CD14-positive monocyte (primary cell): ENCODE results near the gene MRGPRG. TPM values are rescaled to one million over a fixed set of nuclear protein-coding genes. Genes with fewer than 3 reads are reported as not detected.

Experiments used
- DNase-seq, 3 donors: peaks; one replicate each; pipeline ENCODE4 v3.0.0-alpha.2; 2011 to 2022
- H2AFZ ChIP-seq: 2 replicates; pipeline ENCODE4 v1.6.0; 2012; ENCODE audit warnings: mild to moderate bottlenecking, low read depth, low read length, inconsistent platforms; ENCODE audit not compliant: insufficient read depth, poor library complexity, severe bottlenecking
- H3K27ac ChIP-seq, 2 donors: 1 replicate in 1 of 2; 2 replicates in 1 of 2; pipeline ENCODE4 v1.5.1; 2012 to 2013; ENCODE audit warnings: low read length in 2 of 2, control low read depth in 1 of 2, inconsistent platforms in 1 of 2, low read depth in 1 of 2, mild to moderate bottlenecking in 1 of 2
- H3K27me3 ChIP-seq, 2 donors: one replicate each; pipeline versions ENCODE4 v1.6.0 to v1.6.1; 2011 to 2013; ENCODE audit warnings: low read length in 2 of 2; ENCODE audit not compliant: control insufficient read depth in 2 of 2, insufficient read depth in 2 of 2
- H3K36me3 ChIP-seq, 2 donors: replicated peaks in 1 of 2; 1 replicate in 1 of 2; 2 replicates in 1 of 2; pipeline versions ENCODE4 v1.5.1 to v1.6.1; 2012 to 2013; ENCODE audit warnings: low read length in 2 of 2, control low read depth in 1 of 2, inconsistent platforms in 1 of 2, mild to moderate bottlenecking in 1 of 2; ENCODE audit not compliant: insufficient read depth in 2 of 2, control insufficient read depth in 1 of 2
- H3K4me1 ChIP-seq, 2 donors: 1 replicate in 1 of 2; 2 replicates in 1 of 2; pipeline versions ENCODE4 v1.5.1 to v1.6.1; 2012 to 2013; ENCODE audit warnings: low read length in 2 of 2, control low read depth in 1 of 2, inconsistent platforms in 1 of 2, mild to moderate bottlenecking in 1 of 2, moderate library complexity in 1 of 2; ENCODE audit not compliant: insufficient read depth in 2 of 2, control insufficient read depth in 1 of 2
- H3K4me2 ChIP-seq: replicated peaks from 2 replicates; pipeline ENCODE3; 2012; ENCODE audit warnings: low read length, moderate library complexity, mild to moderate bottlenecking; ENCODE audit not compliant: poor library complexity, severe bottlenecking; ENCODE audit errors: extremely low read depth
- H3K4me3 ChIP-seq, 3 experiments: fragments of 200-600 bp in 1 of 3; sonication (generic) in 1 of 3; replicated peaks in 1 of 3; 1 replicate in 2 of 3; 2 replicates in 1 of 3; pipeline ENCODE4 v1.5.1; 2011 to 2013; ENCODE audit warnings: low read length in 3 of 3, mild to moderate bottlenecking in 3 of 3, control low read depth in 2 of 3, low read depth in 2 of 3, inconsistent platforms in 1 of 3, moderate library complexity in 1 of 3
- H3K79me2 ChIP-seq: 2 replicates; pipeline ENCODE4 v1.6.0; 2012; ENCODE audit warnings: mild to moderate bottlenecking, control low read depth, inconsistent platforms, low read length, moderate library complexity; ENCODE audit not compliant: insufficient read depth
- H3K9ac ChIP-seq: 2 replicates; pipeline ENCODE4 v1.6.0; 2017; ENCODE audit warnings: low read length, mild to moderate bottlenecking; ENCODE audit not compliant: insufficient read depth, poor library complexity, severe bottlenecking
- H3K9me3 ChIP-seq, 2 donors: replicated peaks in 1 of 2; 1 replicate in 1 of 2; 2 replicates in 1 of 2; pipeline versions ENCODE4 v1.5.1 to v1.6.1; 2012 to 2013; ENCODE audit warnings: low read length in 2 of 2, control low read depth in 1 of 2; ENCODE audit not compliant: control insufficient read depth in 1 of 2, insufficient read depth in 1 of 2
- H4K20me1 ChIP-seq: 2 replicates; pipeline ENCODE4 v1.6.0; 2012; ENCODE audit warnings: mild to moderate bottlenecking, low read length, control low read depth, moderate library complexity; ENCODE audit not compliant: insufficient read depth
- H3K27ac Mint-ChIP-seq, 7 donors: one replicate each; pipeline ENCODE4 v1.8.0; 2020; ENCODE audit warnings: mild to moderate bottlenecking in 7 of 7, mixed read lengths in 7 of 7, moderate library complexity in 6 of 7, inconsistent platforms in 2 of 7
- H3K27me3 Mint-ChIP-seq, 3 donors: one replicate each; pipeline ENCODE4 v1.8.0; 2021 to 2022; ENCODE audit warnings: low read depth in 3 of 3, mild to moderate bottlenecking in 3 of 3, mixed read lengths in 3 of 3, moderate library complexity in 3 of 3, inconsistent platforms in 1 of 3
- H3K36me3 Mint-ChIP-seq, 2 donors: one replicate each; pipeline ENCODE4 v1.8.0; 2020; ENCODE audit warnings: mixed read lengths in 2 of 2, inconsistent platforms in 1 of 2, mild to moderate bottlenecking in 1 of 2
- H3K4me1 Mint-ChIP-seq: one replicate; pipeline ENCODE4 v1.8.0; 2020; ENCODE audit warnings: mild to moderate bottlenecking, mixed read lengths
- H3K4me3 Mint-ChIP-seq, 2 donors: one replicate each; pipeline ENCODE4 v1.8.0; 2020; ENCODE audit warnings: mild to moderate bottlenecking in 2 of 2, mixed read lengths in 2 of 2, moderate library complexity in 1 of 2
- H3K9me3 Mint-ChIP-seq, 7 donors: one replicate each; pipeline ENCODE4 v1.8.0; 2020 to 2022; ENCODE audit warnings: mixed read lengths in 7 of 7, mild to moderate bottlenecking in 6 of 7, moderate library complexity in 6 of 7, inconsistent platforms in 2 of 7
- CTCF ChIP-seq: fragments of 200-600 bp; IDR thresholded peaks from one replicate; pipeline ENCODE4 v1.8.0; 2022; ENCODE audit warnings: antibody characterized with exemption, mild to moderate bottlenecking
- WGBS: methylation state at CpG from one replicate; pipeline ENCODE4 v1.1.5; 2013; ENCODE audit warnings: missing lambda C conversion rate; ENCODE audit not compliant: insufficient coverage; 5-methylcytosine and 5-hydroxymethylcytosine counted together
- intact Hi-C, 2 donors: fragments of 100-400 bp; cut with micrococcal nuclease; formaldehyde crosslinking; loops; one replicate each; pipeline versions ENCODE4 v1.15.0 to v1.15.1; 2023
- polyA plus RNA-seq, 3 donors: library from polyadenylated mRNA; depleted of rRNA in 1 of 3; unstranded in 2 of 3; stranded (reverse) in 1 of 3; fragments of 300-500 nt in 2 of 3; fragments of >200 nt in 1 of 3; fragmentation: Illumina TruSeq in 2 of 3; gene quantifications; 1 replicate in 2 of 3; 2 replicates in 1 of 3; pipeline ENCODE4 v1.2.3, GENCODE V29; 2012 to 2021

Gene MRGPRG
- polyA plus RNA-seq, 3 donors, result not detected

- intact Hi-C loops, result no loop called here
- H3K4me1 Mint-ChIP-seq, result peaks cover 17% of the 10 kb centered on the region
- peaks cover 27 to 28% of the 10 kb centered on the region in 2 donors for H3K4me1 ChIP-seq
- H3K9me3 ChIP-seq, result no peaks in the 10 kb centered on the region
- no peak overlapping the region for H3K4me3 Mint-ChIP-seq
- no peak overlapping the region for H3K27ac ChIP-seq
- TF ChIP-seq CTCF, result no peak
- H3K27me3 ChIP-seq, result peaks cover 0 to 3% of the 10 kb centered on the region in 2 donors
- H3K4me2 ChIP-seq, result no peak overlapping the region
- H3K36me3 Mint-ChIP-seq, result no peaks in the 10 kb centered on the region
- H3K79me2 ChIP-seq, result no peaks in the 10 kb centered on the region
- H3K9ac ChIP-seq, result no peak overlapping the region
- H3K27me3 Mint-ChIP-seq, result peaks cover 22 to 33% (median 26%) of the 10 kb centered on the region in 3 donors
- no peaks in the 10 kb centered on the region for H4K20me1 ChIP-seq
- H3K4me3 ChIP-seq, result no peak overlapping the region
- no peak for DNase-seq
- H3K9me3 Mint-ChIP-seq, result peaks cover 0 to 1% (median 0%) of the 10 kb centered on the region in 7 donors
- H3K27ac Mint-ChIP-seq, result no peak overlapping the region
- no peaks in the 10 kb centered on the region for H3K36me3 ChIP-seq
- no peak overlapping the region for H2AFZ ChIP-seq
- WGBS, result 89% methylated on average over 15 of the region's 21 CpGs
Observed at GRCh38 chr11:3224401-3225057, 5.9 kb upstream of the MRGPRG start.

DNA sequence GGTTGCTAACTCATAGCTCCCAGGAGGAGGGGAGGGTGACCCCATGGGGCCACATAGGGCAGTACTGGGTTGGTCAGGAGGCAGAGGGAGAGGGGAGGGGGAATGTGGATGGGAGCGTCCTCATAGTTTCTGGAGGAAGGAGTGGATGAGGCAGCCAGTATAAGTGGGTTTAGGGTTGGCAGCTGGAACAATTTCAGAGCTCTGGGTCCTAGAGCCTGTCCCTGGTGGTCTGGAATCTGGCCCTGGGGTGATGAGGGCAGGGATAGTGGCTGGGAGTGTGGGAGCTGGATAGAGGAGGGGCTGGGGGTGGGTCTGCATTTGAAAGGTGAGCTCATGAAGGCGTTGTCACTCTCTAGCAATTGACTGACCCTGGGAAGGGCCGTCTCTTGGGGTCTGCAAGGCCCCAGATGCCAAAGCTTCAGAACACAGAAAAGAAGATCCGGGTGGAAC lies 5.3 kb upstream of the MRGPRG start:
- TF ChIP-seq CTCF, result no peak
- no peak for DNase-seq
- 92% methylated on average over 3 of the region's 4 CpGs for WGBS
- H3K4me2 ChIP-seq, result no peak overlapping the region
- H4K20me1 ChIP-seq, result no peaks in the 10 kb centered on the region
- Mint-ChIP-seq H3K27me3 (peaks cover 22 to 35% (median 24%) of the 10 kb centered on the region in 3 donors), H3K9me3 (peaks cover 0 to 1% (median 0%) of the 10 kb centered on the region in 7 donors), H3K36me3 (no peaks in the 10 kb centered on the region), H3K27ac (no peak overlapping the region), H3K4me3 (no peak overlapping the region), H3K4me1 (peaks cover 17% of the 10 kb centered on the region)
- intact Hi-C loops, result no loop called here
- H3K4me3 ChIP-seq, result no peak overlapping the region
- H3K9ac ChIP-seq, result no peak overlapping the region
- H3K9me3 ChIP-seq, result no peaks in the 10 kb centered on the region
- no peak overlapping the region for H3K27ac ChIP-seq
- peaks cover 27 to 28% of the 10 kb centered on the region in 2 donors for H3K4me1 ChIP-seq
- no peaks in the 10 kb centered on the region for H3K36me3 ChIP-seq
- H3K27me3 ChIP-seq, result peaks cover 0 to 3% of the 10 kb centered on the region in 2 donors
- H2AFZ ChIP-seq, result no peak overlapping the region
- H3K79me2 ChIP-seq, result no peaks in the 10 kb centered on the region
